ENCODE data around the gene PCDH15. TPM values are rescaled to one million over a fixed set of nuclear protein-coding genes. Genes with fewer than 3 reads are reported as not detected.

Gene PCDH15
- total and polyA plus RNA-seq, 3 experiments from 2014 or later, result not detected

DNA sequence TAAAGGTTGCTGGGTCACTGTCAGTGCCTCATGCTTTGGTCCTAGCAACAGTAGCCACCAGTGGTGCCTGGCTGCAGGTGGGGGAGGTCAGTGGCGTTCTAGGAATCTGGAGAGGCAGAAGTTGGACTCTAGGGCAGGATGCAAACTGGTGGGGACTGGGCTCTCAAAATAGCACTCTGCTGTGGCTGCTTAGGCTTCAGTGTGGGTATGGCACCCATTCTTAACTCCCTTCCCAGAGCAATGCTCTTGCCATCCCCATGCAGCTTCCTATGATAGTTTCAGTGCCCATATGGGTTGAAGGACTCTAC, 330.8 kb downstream of the PCDH15 start:
- H3K27me3 Mint-ChIP-seq, result no peaks in the 10 kb centered on the region
- Histone ChIP-seq H3K27me3 (ENCODE audit: insufficient read depth, low read length, poor library complexity, severe bottlenecking) (no peaks in the 10 kb centered on the region), H3K36me3 (ENCODE audit: insufficient read depth, low read length) (no peaks in the 10 kb centered on the region), H3K4me3 (ENCODE audit: low read length) (no peak overlapping the region), H3K27ac (ENCODE audit: low read depth, low read length) (no peak overlapping the region), H3K9me3 (ENCODE audit: low read length) (no peaks in the 10 kb centered on the region), H3K4me1 (ENCODE audit: insufficient read depth, low read length) (no peaks in the 10 kb centered on the region)
- H3K4me3 Mint-ChIP-seq, result no peak overlapping the region
- CTCF ChIA-PET, result no interaction called here
- peak overlapping the region in 1 of 8 donors; percentile 47 for H3K27ac Mint-ChIP-seq
- DNase-seq, result no peak
- H3K4me1 Mint-ChIP-seq, result no peaks in the 10 kb centered on the region
- H3K36me3 Mint-ChIP-seq, result no peaks in the 10 kb centered on the region
- POLR2A ChIA-PET, result no interaction called here
- H3K9me3 Mint-ChIP-seq, result peaks cover 6 to 33% (median 8%) of the 10 kb centered on the region in 5 donors

DNA sequence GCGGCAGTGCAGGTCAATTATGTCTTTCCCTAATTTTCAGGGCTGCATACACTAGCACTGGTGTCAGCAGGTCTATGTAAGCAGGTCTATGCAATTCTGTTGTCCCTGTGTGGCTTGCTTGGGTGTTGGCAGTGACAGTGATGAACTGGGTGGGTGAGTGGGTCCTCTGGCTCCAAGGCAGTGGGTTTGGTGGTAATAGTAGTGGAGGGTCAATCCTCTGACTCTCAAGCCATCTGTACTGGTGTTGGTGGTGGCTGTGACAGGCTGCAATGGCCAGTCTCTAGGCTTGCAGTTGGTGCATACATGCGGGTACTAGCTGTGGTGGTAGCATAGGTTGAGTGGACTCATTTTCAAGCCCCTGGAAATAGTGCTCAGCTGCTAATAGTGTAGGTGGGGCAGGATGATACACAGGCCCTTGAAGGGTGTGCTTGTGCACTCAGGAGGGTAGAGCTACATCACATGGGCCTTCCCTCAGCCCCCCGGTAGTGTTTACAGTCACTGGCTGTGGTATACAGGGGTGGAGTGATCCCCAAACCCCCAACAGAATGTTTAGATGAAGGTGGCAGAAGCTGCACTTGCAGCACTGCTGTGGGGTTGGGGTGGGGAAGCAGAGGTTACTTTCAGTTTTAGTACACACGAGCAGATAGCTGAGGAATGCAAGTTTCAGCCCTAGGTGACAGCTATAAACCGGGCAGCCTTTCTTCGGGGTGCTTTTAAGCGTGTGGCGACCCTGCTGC, 331.3 kb downstream of the PCDH15 start:
- Mint-ChIP-seq H3K36me3 (no peaks in the 10 kb centered on the region), H3K9me3 (peaks cover 6 to 34% (median 8%) of the 10 kb centered on the region in 5 donors), H3K27me3 (no peaks in the 10 kb centered on the region), H3K4me1 (no peaks in the 10 kb centered on the region), H3K27ac (no peak overlapping the region), H3K4me3 (no peak overlapping the region)
- POLR2A ChIA-PET, result no interaction called here
- CTCF ChIA-PET, result no interaction called here
- no peaks in the 10 kb centered on the region for H3K4me1 ChIP-seq (ENCODE audit: insufficient read depth, low read length)
- H3K4me3 ChIP-seq (ENCODE audit: low read length), result no peak overlapping the region
- no peaks in the 10 kb centered on the region for H3K36me3 ChIP-seq (ENCODE audit: insufficient read depth, low read length)
- H3K9me3 ChIP-seq (ENCODE audit: low read length), result no peaks in the 10 kb centered on the region
- H3K27me3 ChIP-seq (ENCODE audit: insufficient read depth, low read length, poor library complexity, severe bottlenecking), result no peaks in the 10 kb centered on the region
- no peak overlapping the region for H3K27ac ChIP-seq (ENCODE audit: low read depth, low read length)
- peak in 1 of 5 donors; percentile 35 for DNase-seq

DNA sequence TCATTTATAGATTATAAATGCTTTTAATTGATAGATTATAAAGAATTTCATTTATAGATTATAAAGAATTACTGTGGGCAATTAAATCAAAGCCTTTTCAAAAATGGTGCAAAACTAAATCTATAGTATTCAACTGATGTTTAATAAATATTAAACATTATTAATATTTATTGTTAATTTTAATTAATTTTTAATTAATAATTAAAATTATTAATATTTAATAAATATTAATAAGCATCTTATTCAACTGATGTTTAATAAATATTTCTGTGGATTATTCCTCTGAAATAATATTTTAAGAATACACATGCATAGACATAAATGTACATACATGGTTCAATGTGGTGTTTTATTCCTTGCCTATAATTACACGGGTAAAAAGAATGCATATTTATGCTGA, 346.8 kb downstream of the PCDH15 start:
- Histone ChIP-seq H3K4me3 (ENCODE audit: low read length) (no peak overlapping the region), H3K4me1 (ENCODE audit: insufficient read depth, low read length) (no peaks in the 10 kb centered on the region), H3K27ac (ENCODE audit: low read depth, low read length) (no peak overlapping the region), H3K36me3 (ENCODE audit: insufficient read depth, low read length) (no peaks in the 10 kb centered on the region), H3K9me3 (ENCODE audit: low read length) (no peaks in the 10 kb centered on the region), H3K27me3 (ENCODE audit: insufficient read depth, low read length, poor library complexity, severe bottlenecking) (no peaks in the 10 kb centered on the region)
- ChIA-PET CTCF (no interaction called here), POLR2A (no interaction called here)
- no peak for DNase-seq
- Mint-ChIP-seq H3K36me3 (no peaks in the 10 kb centered on the region), H3K4me3 (no peak overlapping the region), H3K27ac (no peak overlapping the region), H3K27me3 (no peaks in the 10 kb centered on the region), H3K4me1 (no peaks in the 10 kb centered on the region), H3K9me3 (peaks cover 7 to 35% (median 9%) of the 10 kb centered on the region in 5 donors)

DNA sequence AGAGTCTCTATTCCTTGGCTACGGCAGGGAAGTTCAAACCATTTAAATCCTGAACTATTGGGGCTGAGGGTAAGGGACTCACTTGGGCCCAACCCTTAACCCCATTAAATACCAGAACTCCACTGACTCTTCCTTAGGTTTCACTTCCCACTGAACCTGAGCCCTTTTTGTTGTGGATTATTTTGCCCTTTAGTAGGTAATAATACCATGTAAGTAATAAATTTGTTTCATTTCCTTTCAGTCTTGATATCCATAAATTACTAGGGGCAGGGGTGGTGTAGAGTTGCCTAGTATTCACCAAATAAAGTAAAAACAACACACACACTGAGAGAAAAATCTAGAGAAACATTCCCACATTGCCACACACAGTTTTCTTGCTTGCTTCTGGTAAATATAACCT, 352.0 kb downstream of the PCDH15 start:
- Histone ChIP-seq H3K4me3 (ENCODE audit: low read length) (no peak overlapping the region), H3K36me3 (ENCODE audit: insufficient read depth, low read length) (no peaks in the 10 kb centered on the region), H3K9me3 (ENCODE audit: low read length) (no peaks in the 10 kb centered on the region), H3K4me1 (ENCODE audit: insufficient read depth, low read length) (no peaks in the 10 kb centered on the region), H3K27me3 (ENCODE audit: insufficient read depth, low read length, poor library complexity, severe bottlenecking) (no peaks in the 10 kb centered on the region), H3K27ac (ENCODE audit: low read depth, low read length) (no peak overlapping the region)
- Mint-ChIP-seq H3K36me3 (no peaks in the 10 kb centered on the region), H3K4me1 (no peaks in the 10 kb centered on the region), H3K4me3 (no peak overlapping the region), H3K9me3 (peaks cover 0 to 47% (median 7%) of the 10 kb centered on the region in 5 donors), H3K27me3 (no peaks in the 10 kb centered on the region), H3K27ac (no peak overlapping the region)
- CTCF ChIA-PET, result no interaction called here
- DNase-seq, result no peak
- POLR2A ChIA-PET, result no interaction called here

DNA sequence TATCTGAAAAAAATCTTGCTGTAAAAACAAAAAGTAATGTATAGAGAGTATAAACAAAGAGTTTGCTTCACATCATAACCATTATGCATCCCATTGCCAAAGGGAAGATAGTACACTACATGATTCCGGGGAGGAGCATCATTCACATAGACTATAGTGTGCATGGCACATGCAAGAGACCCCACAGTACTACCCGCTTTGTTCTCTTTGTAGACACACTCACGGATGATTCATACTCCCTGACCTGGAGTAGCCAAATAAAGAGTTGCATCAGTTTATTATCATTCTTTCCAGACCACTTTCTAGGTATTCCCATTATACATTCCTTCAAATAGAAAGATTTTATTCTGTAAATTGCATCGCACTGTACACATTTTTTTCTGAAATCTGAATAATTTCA, 356.9 kb downstream of the PCDH15 start:
- DNase-seq, result no peak
- no peaks in the 10 kb centered on the region for H3K36me3 ChIP-seq (ENCODE audit: insufficient read depth, low read length)
- Mint-ChIP-seq H3K4me1 (no peaks in the 10 kb centered on the region), H3K27me3 (no peaks in the 10 kb centered on the region), H3K4me3 (no peak overlapping the region), H3K36me3 (no peaks in the 10 kb centered on the region), H3K9me3 (peaks cover 4 to 50% (median 12%) of the 10 kb centered on the region in 5 donors), H3K27ac (no peak overlapping the region)
- CTCF ChIA-PET, result no interaction called here
- H3K4me3 ChIP-seq (ENCODE audit: low read length), result no peak overlapping the region
- no peak overlapping the region for H3K27ac ChIP-seq (ENCODE audit: low read depth, low read length)
- no peaks in the 10 kb centered on the region for H3K9me3 ChIP-seq (ENCODE audit: low read length)
- no peaks in the 10 kb centered on the region for H3K4me1 ChIP-seq (ENCODE audit: insufficient read depth, low read length)
- H3K27me3 ChIP-seq (ENCODE audit: insufficient read depth, low read length, poor library complexity, severe bottlenecking), result no peaks in the 10 kb centered on the region
- POLR2A ChIA-PET, result no interaction called here

DNA sequence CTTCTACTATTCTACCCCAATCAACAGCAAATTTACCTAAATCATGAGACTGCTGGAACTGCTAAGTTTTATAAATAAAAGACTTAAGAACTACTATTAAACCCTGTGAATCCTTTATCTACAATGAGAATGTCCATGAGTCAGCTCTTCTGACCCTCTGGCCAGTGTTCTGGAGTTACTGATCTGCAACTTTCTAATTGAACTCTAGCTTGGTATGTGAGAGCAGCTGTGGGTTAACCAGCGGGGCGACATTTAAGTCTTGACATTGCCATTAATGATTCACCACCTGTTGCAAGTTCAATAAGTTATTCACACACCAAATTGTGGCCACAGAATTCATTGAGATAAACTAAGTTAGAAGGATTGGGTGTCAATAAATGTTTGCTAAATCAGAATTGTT, 359.8 kb downstream of the PCDH15 start:
- ChIA-PET POLR2A (no interaction called here), CTCF (no interaction called here)
- Histone ChIP-seq H3K36me3 (ENCODE audit: insufficient read depth, low read length) (no peaks in the 10 kb centered on the region), H3K4me1 (ENCODE audit: insufficient read depth, low read length) (no peaks in the 10 kb centered on the region), H3K4me3 (ENCODE audit: low read length) (no peak overlapping the region), H3K9me3 (ENCODE audit: low read length) (no peaks in the 10 kb centered on the region), H3K27me3 (ENCODE audit: insufficient read depth, low read length, poor library complexity, severe bottlenecking) (no peaks in the 10 kb centered on the region), H3K27ac (ENCODE audit: low read depth, low read length) (no peak overlapping the region)
- Mint-ChIP-seq H3K4me3 (no peak overlapping the region), H3K9me3 (peaks cover 3 to 36% (median 6%) of the 10 kb centered on the region in 5 donors), H3K27ac (no peak overlapping the region), H3K27me3 (no peaks in the 10 kb centered on the region), H3K36me3 (no peaks in the 10 kb centered on the region), H3K4me1 (no peaks in the 10 kb centered on the region)
- DNase-seq, result no peak

DNA sequence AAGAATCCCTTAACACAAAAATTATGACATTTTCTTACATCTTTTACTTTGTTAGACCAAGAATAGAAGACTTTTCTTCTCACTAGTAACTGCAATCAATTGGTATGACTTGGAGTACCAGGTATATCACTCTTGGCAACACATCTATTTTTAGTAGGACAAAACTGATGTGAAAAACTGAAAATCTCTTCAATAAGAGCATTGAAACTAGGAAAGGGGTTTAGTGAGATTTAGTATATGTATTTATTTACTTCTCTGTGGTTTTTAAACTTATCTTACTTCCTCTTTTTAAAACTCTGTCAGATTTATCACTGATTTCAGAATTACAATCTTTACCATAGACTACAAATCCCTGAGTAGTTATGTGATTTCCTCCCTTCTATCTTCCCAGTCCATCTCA, 366.2 kb downstream of the PCDH15 start:
- Histone ChIP-seq H3K36me3 (ENCODE audit: insufficient read depth, low read length) (no peaks in the 10 kb centered on the region), H3K4me1 (ENCODE audit: insufficient read depth, low read length) (no peaks in the 10 kb centered on the region), H3K9me3 (ENCODE audit: low read length) (no peaks in the 10 kb centered on the region), H3K4me3 (ENCODE audit: low read length) (no peak overlapping the region), H3K27ac (ENCODE audit: low read depth, low read length) (no peak overlapping the region), H3K27me3 (ENCODE audit: insufficient read depth, low read length, poor library complexity, severe bottlenecking) (no peaks in the 10 kb centered on the region)
- Mint-ChIP-seq H3K27me3 (no peaks in the 10 kb centered on the region), H3K4me1 (no peaks in the 10 kb centered on the region), H3K4me3 (no peak overlapping the region), H3K27ac (no peak overlapping the region), H3K9me3 (peaks cover 3 to 40% (median 12%) of the 10 kb centered on the region in 5 donors), H3K36me3 (no peaks in the 10 kb centered on the region)
- ChIA-PET CTCF (no interaction called here), POLR2A (no interaction called here)
- no peak for DNase-seq

DNA sequence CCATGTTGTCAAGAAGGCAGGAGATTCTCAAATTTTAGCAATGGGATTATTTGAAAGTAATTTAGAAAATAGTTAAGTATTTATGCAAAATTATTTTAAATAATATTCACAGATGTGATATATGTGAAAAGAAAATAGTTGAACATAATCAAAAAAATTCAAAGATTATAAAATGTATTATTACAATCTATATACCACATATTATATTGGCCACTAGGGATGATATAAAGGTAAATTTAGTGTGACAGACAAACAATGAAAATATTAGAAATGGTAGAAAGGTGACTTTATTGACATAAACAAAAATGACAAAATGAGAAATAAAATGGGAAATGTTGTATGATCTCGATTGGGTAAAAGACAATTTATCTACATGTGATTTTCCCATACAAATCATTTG, 385.5 kb downstream of the PCDH15 start:
- no peak for DNase-seq
- POLR2A ChIA-PET, result no interaction called here
- Mint-ChIP-seq H3K4me1 (no peaks in the 10 kb centered on the region), H3K36me3 (no peaks in the 10 kb centered on the region), H3K27me3 (no peaks in the 10 kb centered on the region), H3K4me3 (no peak overlapping the region), H3K9me3 (peaks cover 0 to 36% (median 4%) of the 10 kb centered on the region in 5 donors), H3K27ac (no peak overlapping the region)
- CTCF ChIA-PET, result no interaction called here
- no peaks in the 10 kb centered on the region for H3K9me3 ChIP-seq (ENCODE audit: low read length)
- H3K4me3 ChIP-seq (ENCODE audit: low read length), result no peak overlapping the region
- H3K27ac ChIP-seq (ENCODE audit: low read depth, low read length), result no peak overlapping the region
- H3K36me3 ChIP-seq (ENCODE audit: insufficient read depth, low read length), result no peaks in the 10 kb centered on the region
- H3K27me3 ChIP-seq (ENCODE audit: insufficient read depth, low read length, poor library complexity, severe bottlenecking), result no peaks in the 10 kb centered on the region
- H3K4me1 ChIP-seq (ENCODE audit: insufficient read depth, low read length), result no peaks in the 10 kb centered on the region

DNA sequence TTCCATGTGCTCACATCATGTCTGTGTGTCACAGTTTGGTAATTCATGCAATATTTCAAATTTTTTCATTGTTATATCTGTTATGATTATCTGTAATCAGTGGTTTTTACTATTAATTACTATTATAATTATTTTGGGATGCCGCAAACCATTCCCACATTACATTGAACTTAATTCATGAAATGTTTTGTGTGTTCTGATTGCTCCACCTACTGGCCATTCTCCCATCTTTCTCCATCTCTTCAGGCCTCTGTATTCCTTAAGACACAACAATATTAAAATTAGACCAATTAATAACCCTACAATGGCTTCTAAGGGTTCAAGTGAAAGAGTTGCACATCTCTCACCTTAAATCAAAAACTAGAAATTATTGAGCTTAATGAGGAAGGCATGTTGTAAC, 398.5 kb downstream of the PCDH15 start:
- H3K27me3 Mint-ChIP-seq, result no peaks in the 10 kb centered on the region
- no peaks in the 10 kb centered on the region for H3K27me3 ChIP-seq (ENCODE audit: insufficient read depth, low read length, poor library complexity, severe bottlenecking)
- no peaks in the 10 kb centered on the region for H3K4me1 Mint-ChIP-seq
- H3K27ac Mint-ChIP-seq, result no peak overlapping the region
- no peak overlapping the region for H3K4me3 Mint-ChIP-seq
- H3K36me3 Mint-ChIP-seq, result no peaks in the 10 kb centered on the region
- H3K36me3 ChIP-seq (ENCODE audit: insufficient read depth, low read length), result no peaks in the 10 kb centered on the region
- H3K4me3 ChIP-seq (ENCODE audit: low read length), result no peak overlapping the region
- no peaks in the 10 kb centered on the region for H3K9me3 ChIP-seq (ENCODE audit: low read length)
- H3K9me3 Mint-ChIP-seq, result peaks cover 9 to 32% (median 16%) of the 10 kb centered on the region in 5 donors
- no peak for DNase-seq
- ChIA-PET POLR2A (no interaction called here), CTCF (no interaction called here)
- no peaks in the 10 kb centered on the region for H3K4me1 ChIP-seq (ENCODE audit: insufficient read depth, low read length)
- no peak overlapping the region for H3K27ac ChIP-seq (ENCODE audit: low read depth, low read length)

Measured in CD8-positive, alpha-beta memory T cell (primary cell).